Mucosa of stomach (tissue), 1 donor: ENCODE results near the gene MEF2D.

Experiments
- H3K27me3 ChIP-seq: one replicate; pipeline ENCODE4 v1.7.0; 2013; ENCODE audit warnings: mild to moderate bottlenecking, low read length; ENCODE audit not compliant: control insufficient read depth, insufficient read depth
- H3K36me3 ChIP-seq: one replicate; pipeline ENCODE4 v1.7.0; 2013; ENCODE audit warnings: low read length; ENCODE audit not compliant: control insufficient read depth, insufficient read depth
- H3K4me1 ChIP-seq: one replicate; pipeline ENCODE4 v1.7.0; 2013; ENCODE audit warnings: mild to moderate bottlenecking, low read length; ENCODE audit not compliant: control insufficient read depth, insufficient read depth
- H3K4me3 ChIP-seq: one replicate; pipeline ENCODE4 v1.7.0; 2013; ENCODE audit warnings: low read length
- H3K9ac ChIP-seq: one replicate; pipeline ENCODE4 v1.7.0; 2013; ENCODE audit warnings: mild to moderate bottlenecking, low read length, moderate library complexity
- H3K9me3 ChIP-seq: one replicate; pipeline ENCODE4 v1.7.0; 2013; ENCODE audit warnings: mild to moderate bottlenecking, low read length, moderate library complexity; ENCODE audit not compliant: control insufficient read depth
- donor health status: Pancreatic carcinoma.

The MEF2D gene

DNA sequence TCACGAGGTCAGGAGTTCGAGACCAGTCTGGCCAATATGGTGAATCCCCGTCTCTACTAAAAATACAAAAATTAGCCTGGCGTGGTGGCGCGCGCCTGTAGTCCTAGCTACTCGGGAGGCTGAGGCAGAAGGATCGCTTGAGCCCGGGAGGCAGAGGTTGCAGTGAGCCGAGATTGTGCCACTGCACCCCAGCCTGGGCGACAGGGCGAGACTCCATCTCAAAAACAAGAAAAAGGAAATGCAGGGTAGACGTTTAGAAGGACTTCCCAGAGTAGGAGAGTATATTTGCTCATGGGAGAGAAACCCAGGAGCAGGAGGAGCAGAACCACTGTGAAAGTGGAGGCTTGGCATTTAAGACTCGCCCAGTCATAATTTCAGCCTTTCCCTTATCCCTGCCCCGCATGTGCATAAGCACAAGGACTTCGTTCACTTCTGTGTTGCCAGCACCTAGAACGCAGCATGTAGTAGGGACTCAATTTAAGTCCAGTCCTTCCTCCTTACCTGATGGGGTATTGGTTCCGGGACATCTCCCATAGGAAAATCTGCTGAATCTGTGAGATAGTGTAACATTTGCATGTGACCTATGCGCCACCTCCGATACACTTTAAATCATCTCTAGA, 5.2 kb upstream of the MEF2D start:
- Histone ChIP-seq H3K9ac (peak overlapping the region; percentile 65), H3K27me3 (no peaks in the 10 kb centered on the region), H3K4me3 (no peak overlapping the region), H3K36me3 (no peaks in the 10 kb centered on the region), H3K4me1 (peaks cover 61% of the 10 kb centered on the region), H3K9me3 (no peaks in the 10 kb centered on the region)

DNA sequence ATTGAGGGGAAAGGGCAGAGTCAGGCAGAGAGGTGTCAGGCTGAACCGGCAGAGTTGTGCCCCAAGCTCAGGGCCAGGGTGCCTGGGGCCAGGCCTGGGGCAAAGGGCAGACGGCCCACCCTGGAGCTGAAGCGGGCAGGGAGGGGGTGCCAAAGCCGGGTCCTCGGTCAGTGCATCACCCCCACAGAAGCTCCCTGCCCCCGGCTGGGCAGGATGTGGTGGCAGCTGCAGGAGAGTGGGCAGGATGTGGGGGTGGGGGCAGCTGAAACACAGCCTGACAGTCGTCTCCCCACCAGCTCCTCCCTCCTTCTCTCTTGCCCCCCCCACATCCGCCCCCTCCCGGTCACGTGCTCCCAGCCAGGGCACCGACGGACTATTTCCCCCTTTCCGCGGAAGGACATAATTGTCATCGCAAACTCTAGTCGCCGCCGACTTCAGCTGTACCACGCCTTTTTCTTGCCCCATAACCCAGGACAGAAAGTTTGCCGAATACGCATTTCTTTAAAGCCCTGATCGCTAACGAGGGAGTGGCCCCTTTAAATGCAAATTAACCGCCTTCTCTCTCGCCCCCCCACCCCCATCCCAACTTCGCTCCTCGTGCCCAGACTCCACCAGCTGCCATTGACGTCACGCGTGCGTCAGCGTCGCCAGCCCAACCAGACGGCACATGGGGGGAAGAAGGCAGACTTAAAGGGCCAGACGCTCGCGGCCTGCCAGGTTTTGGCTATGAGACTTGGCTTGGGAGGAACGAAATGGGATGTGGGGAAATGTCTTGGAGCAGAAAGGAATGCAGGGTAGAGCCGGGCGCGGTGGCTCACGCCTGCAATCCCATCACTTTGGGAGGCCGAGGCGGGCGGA, 4.5 kb upstream of the MEF2D start:
- no peaks in the 10 kb centered on the region for H3K36me3 ChIP-seq
- H3K27me3 ChIP-seq: no peaks in the 10 kb centered on the region
- no peak overlapping the region for H3K4me3 ChIP-seq
- H3K9ac ChIP-seq: peak overlapping the region; percentile 65
- peaks cover 61% of the 10 kb centered on the region for H3K4me1 ChIP-seq
- no peaks in the 10 kb centered on the region for H3K9me3 ChIP-seq

DNA sequence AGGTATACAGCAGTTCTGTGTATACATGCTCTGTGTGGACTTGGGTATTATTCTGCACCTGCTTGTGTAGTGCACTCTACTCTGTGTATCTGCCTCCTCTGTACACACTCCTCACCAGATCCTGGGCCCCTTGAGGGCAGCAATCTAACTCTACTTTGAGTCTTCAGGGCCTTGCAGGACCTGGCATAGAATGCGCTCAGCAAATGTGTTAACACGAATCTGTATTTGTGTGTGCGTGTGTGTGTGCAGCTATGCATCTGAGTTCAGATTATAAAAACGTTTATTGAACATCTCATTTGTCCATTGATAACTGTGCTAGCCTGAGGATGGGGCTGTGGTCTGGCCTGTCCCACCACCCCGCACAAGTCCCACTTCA, 3.9 kb upstream of the MEF2D start:
- H3K36me3 ChIP-seq: no peaks in the 10 kb centered on the region
- H3K9ac ChIP-seq: peak overlapping the region; percentile 65
- H3K4me1 ChIP-seq: peaks cover 56% of the 10 kb centered on the region
- H3K9me3 ChIP-seq: no peaks in the 10 kb centered on the region
- no peaks in the 10 kb centered on the region for H3K27me3 ChIP-seq
- H3K4me3 ChIP-seq: no peak overlapping the region

DNA sequence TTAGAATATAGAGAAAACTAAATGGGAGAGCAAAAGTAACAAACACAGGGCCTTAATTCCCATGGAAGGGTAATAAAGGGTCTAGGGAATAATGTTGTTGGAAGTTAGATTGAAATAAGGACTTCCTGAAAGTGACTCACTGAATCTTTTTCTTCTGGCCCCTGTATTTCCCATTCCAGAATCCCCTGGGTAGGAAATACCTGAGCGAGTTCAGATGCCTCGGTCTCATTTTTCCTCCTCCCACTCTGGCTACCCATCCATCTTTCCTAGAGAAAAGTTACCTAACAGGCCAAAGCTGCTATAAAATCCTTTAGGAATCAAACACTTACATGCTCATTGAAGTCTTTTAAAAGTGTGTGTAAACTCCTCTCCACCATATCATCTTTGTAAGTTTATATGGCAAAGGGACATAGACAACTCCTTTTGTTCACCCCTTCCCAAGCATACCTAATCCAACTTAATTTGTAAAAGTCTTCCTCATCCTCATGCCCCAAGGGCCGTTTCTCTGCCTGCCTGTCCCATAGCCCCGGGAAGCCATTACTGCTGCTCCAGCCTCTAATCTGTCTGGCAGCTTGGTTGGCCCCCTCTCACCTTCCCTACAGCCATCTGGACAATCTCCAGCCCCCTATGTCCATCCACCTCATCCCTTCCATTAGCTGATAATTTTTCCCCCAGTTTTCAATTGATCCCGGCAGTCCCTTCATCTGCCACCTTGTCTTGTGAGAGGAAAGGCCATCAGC, 3.3 kb upstream of the MEF2D start:
- H3K9ac ChIP-seq: peak overlapping the region; percentile 67
- peak overlapping the region; percentile 21 for H3K4me3 ChIP-seq
- peaks cover 60% of the 10 kb centered on the region for H3K4me1 ChIP-seq
- H3K36me3 ChIP-seq: no peaks in the 10 kb centered on the region
- no peaks in the 10 kb centered on the region for H3K27me3 ChIP-seq
- H3K9me3 ChIP-seq: no peaks in the 10 kb centered on the region

DNA sequence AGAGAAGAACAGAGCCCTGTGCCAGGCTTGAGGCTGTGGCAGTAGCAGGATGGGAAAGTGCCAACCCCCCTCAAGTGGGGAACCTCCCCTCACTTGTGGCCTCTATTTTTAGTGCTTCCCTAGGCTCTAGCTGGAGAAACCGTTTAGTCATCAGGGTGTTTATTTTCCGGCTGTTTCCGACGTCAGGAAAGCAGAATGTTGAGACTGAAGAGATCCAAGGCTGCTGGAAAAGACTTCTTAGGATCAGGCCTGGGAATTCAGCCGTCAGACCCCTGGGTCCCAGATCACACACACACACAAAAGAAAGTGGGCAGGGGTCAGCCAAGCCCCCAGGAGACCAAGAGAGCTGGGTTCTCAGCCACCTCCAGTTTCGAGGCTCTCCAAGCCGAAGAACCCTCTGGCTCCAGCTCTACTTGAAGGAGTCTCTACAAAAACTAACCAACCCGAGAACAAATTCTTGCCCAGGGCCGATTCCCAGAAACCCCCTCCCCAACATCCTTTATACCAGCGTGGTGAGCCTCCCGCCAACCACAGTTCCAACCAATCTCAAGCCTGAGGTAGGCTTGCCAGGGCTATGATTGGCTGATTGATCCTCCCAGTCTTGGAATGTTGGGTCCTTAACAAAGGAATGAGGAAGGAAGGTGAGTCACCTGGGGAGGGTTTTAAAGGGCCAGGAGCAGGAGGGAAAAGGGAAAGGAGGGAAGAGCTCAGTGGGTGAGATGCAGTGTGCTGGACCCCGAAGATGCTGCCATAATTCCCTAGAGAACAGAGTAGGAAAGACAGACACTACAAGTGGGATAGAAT, 2.5 kb upstream of the MEF2D start:
- peaks cover 60% of the 10 kb centered on the region for H3K4me1 ChIP-seq
- no peaks in the 10 kb centered on the region for H3K36me3 ChIP-seq
- H3K4me3 ChIP-seq: peak overlapping the region; percentile 21
- no peaks in the 10 kb centered on the region for H3K9me3 ChIP-seq
- no peaks in the 10 kb centered on the region for H3K27me3 ChIP-seq
- H3K9ac ChIP-seq: peak overlapping the region; percentile 67

DNA sequence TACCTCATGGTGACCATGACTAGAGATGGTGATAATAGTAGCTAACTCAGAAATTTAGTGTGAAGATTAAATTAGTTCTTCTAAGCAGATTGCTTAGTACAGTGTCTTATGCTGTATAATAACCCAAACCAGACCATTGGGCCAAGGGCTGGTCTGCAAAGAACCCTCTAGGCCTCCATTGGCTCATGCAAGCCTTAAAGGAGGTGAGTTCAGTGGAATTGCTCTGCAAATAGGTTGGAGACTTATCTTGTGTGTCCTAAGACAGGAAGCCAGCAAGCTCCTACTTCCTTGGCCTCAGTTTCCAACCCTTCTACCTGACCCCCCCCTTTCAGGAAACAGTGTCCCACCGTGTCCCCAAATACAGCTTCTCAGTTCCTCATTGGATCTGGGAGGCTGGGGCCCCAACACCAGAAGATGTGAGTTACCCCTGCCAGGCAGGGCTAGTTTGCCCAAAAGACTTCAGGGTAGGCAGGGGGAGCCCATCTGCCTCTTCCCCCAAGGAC, 1.9 kb upstream of the MEF2D start:
- Histone ChIP-seq H3K9ac (peak overlapping the region; percentile 67), H3K4me1 (peaks cover 63% of the 10 kb centered on the region), H3K9me3 (no peaks in the 10 kb centered on the region), H3K4me3 (peak overlapping the region; percentile 21), H3K27me3 (no peaks in the 10 kb centered on the region), H3K36me3 (no peaks in the 10 kb centered on the region)

DNA sequence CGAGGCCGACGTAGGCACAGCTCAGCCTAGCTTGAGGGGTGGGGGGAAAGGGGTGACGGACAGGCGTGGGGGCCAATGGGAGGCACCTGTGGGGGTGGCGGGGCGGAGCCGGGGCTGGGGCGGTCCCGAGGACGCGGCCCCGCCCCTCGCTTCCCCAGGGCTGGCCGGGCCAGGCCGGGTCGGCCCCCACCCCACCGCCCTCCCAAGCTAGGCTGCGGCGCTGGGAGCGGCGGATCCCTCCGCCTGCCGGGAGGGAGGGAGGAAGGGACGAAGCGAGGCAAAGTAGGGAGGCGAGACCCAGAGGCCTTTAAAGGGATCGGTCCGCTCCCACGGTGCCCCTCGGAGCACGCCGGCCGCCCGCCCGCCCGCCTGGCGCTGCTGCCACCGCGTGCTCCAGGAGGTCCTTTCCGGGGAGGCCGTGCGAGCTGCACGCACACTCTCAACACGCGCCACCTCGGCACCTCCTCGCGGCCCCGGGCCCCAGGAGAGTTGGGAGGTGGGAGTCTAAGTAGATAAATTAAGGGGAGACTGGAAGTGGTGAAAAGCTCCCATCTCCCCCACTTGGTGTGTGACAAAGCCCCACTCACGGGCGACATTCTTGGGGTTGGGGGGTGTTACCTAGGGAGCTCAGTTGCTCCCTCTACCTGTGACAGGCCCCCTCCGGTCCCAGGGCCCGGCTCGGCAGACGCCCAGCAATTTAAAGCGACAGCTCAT, 375 bp upstream of the MEF2D start:
- peak overlapping the region; percentile 100 for H3K9ac ChIP-seq
- H3K27me3 ChIP-seq: no peaks in the 10 kb centered on the region
- no peaks in the 10 kb centered on the region for H3K36me3 ChIP-seq
- H3K4me3 ChIP-seq: peak overlapping the region; percentile 90
- peaks cover 76% of the 10 kb centered on the region for H3K4me1 ChIP-seq
- no peaks in the 10 kb centered on the region for H3K9me3 ChIP-seq

DNA sequence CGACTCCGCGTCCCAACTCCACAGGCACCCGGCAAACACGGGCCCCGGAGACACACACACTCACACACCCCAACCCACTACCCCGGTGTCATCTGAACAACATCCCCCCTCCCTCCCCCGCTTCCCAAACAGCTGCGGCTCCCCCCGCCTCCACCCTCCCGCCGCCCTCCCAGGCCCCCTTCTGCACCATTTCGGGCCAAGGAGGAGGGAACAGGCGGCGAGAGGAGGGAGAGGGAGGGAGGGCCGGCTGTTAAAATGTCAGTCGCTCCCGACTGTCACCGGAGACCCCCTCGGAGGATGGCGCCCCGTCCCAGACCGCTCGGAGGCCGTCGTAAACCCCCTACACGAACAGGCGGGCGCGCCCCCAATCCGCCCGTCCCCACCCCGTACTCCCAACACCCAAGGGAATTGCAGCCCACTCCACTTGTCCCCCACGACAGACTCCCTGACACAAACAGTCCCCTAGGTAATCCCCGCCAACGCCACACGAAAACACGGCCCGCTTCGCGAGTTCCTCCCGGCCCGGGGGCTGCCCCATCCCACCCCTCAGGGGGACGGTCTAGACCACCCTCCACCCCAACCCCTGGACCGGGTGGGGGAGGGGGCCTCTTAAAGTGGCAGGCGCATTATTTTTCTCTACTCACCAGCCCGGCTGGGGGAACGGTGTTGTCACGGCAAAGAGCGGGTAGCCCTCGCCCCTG, 583 bp downstream of the MEF2D start:
- no peaks in the 10 kb centered on the region for H3K27me3 ChIP-seq
- peak overlapping the region; percentile 100 for H3K9ac ChIP-seq
- peak overlapping the region; percentile 90 for H3K4me3 ChIP-seq
- no peaks in the 10 kb centered on the region for H3K9me3 ChIP-seq
- peaks cover 79% of the 10 kb centered on the region for H3K4me1 ChIP-seq
- peaks cover 4% of the 10 kb centered on the region for H3K36me3 ChIP-seq

DNA sequence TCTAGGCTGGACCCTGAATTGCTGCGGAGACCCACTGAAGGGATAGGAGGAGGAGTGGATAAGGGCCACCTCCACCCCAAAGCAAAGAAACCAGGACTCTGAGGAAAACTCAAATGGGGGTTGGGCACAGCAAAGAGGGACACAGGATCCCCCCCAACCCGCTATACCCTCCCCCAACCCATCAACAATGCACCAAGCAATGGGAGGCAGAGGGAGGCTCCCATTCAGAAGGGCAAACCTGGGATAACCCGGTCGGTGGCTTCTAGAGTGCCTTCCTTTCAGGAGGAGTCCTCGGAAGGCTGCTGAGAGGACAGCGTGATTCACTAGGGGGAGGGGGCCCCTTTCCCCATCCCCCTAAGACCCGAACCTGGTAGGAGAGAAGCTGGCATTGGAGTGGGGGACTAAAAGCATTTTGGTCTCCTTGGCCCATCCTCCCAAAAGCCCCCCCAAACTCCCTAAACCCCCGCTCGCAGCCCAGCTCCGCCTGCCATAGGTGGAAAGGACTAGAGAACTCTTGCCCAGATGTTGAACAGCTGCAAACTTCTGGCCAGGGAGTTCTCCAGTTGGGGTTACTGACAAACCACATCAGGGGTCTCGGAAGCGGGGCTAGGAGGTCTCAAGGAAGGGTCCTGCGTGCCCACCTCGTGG, 1.3 kb downstream of the MEF2D start:
- Histone ChIP-seq H3K4me1 (peaks cover 79% of the 10 kb centered on the region), H3K4me3 (peak overlapping the region; percentile 81), H3K27me3 (no peaks in the 10 kb centered on the region), H3K36me3 (peaks cover 5% of the 10 kb centered on the region), H3K9me3 (no peaks in the 10 kb centered on the region), H3K9ac (peak overlapping the region; percentile 100)

DNA sequence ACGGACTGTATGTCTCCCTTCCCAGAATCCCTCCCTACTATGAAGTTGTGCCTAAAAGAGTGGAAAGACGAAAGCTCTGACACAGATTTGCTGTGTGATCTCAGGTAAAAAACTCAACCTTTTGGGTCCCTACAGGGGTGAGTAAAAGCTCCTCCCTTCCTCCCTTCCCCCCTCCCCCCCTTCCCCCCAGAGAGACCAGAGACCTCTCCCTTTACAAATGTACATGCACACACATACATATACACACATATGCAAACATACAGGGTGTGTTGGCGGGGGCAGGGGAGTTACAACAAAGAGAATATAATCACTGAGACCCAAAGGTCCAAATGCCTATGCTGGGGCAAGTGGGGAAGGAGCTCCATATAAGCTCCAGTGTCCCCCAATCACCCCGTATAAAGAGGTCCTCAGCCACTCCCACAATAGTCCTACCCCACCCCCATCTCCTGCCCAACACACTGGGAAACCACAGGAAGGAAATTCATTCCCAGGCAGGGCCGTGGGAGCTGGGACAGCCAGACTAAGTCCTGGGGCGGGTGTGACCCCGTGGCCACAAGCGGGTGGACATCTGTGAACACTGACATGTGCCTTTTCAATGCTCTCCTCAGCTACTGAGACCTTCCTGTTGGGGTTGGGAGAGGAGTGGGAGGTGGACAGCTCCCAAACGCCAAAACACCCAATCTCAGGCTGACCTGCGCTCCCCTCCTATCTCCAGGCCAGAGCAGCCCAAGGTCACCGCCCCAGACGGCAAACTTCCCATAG, 2.0 kb downstream of the MEF2D start:
- Histone ChIP-seq H3K4me1 (peaks cover 78% of the 10 kb centered on the region), H3K9ac (peak overlapping the region; percentile 100), H3K36me3 (peaks cover 5% of the 10 kb centered on the region), H3K9me3 (no peaks in the 10 kb centered on the region), H3K4me3 (peak overlapping the region; percentile 81), H3K27me3 (no peaks in the 10 kb centered on the region)
